A204.1 (cell line): ENCODE data around the gene ARHGAP15.

Experiments used
- FAIRE-seq: peaks from 2 replicates; lab custom pipeline; 2012; peaks lifted over from hg19 to GRCh38; lab: Jason Lieb, UNC

The ARHGAP15 gene

DNA sequence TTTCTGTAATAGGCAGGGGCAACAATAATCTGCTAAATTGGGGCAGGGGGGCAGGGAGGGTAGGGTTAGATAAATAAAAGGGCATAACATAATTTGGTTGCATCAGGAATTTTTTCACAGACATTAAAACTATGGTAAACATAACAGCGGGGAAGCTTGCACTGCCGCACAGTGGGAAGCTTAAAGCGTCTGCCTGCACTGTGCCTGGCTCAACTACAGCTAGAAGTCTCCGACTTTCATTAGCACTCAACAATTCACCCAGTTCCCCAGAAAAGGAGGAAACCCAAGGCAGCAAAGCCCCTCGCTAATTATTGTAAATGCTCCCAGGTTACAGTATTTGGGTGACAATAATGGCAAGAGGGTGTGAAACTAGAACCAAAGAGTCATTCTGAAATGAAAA, 562.9 kb downstream of the ARHGAP15 start:
- FAIRE-seq: no peak

DNA sequence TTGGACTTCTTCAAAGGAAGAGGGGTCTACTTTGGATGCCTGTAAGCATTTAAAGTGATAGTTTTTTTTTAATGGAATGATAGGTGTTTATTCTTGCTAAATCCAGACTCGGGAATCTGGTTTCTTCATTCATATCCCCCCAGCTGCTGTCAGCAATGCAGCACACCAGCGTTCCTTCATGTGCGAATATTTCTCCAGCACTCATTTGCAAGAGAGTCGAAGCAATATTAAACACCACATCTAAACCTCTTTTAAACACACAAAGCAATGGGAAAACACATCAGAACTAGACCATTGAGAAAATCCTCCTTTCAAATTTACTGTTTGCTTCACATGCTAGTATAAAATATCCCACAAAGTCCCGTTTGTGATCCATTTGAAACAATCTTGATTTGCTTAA, 563.7 kb downstream of the ARHGAP15 start:
- FAIRE-seq: no peak

DNA sequence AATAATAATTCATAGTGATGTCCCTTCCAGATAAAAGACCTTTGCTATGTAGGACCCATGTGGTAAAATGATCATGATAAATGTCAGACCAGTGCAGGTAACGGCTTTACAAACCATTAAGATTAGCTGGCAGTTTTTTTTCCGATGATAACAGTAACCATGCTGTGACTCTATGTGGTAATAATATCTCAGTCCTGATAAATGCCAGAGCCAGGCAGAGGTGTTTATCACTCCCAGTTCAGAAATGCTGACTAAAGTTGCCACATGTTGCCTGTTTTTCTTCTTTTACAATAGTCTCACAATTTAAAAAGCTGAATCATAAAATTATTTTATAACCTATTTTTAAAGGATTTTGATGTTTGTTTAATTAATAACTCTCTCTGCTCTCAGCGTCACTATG, 565.1 kb downstream of the ARHGAP15 start:
- no peak for FAIRE-seq

DNA sequence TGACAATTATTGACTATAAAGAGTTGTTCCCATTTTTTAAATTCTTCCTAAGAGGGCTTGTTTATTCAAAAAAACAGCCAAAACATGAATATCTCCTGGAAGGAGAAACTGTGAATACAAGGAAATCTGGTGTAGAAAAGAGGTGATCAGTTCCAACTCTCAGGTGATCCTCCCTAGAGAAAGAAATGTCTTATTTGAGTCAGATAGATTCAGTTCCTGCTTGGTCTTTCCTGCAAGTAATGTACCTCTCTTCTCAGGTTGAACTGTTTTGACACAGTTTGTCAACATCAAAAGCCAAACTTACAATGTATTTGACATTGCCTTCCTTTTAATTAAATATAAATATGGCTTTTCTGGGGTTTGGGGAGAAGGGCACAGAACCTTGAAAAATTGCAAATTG, 567.4 kb downstream of the ARHGAP15 start:
- no peak for FAIRE-seq

DNA sequence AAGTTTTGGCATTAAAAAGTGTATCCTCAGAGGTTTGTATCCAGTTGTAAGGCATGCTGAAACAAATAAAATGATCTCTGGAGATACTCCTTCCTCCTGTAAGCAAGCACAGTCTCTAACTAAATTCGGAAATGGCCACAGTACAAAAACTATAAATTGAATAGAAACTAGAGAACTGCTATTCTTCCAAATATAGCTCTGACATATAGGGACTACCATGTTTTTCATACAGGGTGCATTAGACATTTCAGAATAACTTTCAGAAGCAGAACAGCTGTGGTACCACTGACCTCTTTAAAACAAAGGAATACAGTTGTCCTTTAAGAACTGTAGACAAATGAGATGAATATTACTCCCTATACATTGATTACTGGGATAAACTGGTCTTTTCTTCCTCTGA, 568.5 kb downstream of the ARHGAP15 start:
- FAIRE-seq: no peak

DNA sequence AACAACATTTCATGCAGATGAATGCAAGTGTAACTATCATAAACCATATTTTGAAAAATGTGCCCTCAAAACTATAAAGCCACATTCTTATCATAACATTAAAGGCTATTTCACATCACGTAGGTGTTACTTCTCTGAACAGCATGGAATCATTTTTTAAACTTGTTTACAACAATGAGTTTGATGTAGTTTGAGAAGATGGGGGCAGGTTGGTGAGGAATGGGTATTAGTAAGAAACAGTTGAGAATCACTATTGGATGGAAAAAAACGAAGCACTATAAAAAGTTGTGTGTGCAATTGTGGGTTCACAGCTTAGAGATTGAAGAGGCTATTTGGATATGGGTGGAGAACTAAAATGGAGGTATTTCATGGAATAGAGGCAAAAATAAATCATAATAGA, 569.1 kb downstream of the ARHGAP15 start:
- FAIRE-seq: no peak

DNA sequence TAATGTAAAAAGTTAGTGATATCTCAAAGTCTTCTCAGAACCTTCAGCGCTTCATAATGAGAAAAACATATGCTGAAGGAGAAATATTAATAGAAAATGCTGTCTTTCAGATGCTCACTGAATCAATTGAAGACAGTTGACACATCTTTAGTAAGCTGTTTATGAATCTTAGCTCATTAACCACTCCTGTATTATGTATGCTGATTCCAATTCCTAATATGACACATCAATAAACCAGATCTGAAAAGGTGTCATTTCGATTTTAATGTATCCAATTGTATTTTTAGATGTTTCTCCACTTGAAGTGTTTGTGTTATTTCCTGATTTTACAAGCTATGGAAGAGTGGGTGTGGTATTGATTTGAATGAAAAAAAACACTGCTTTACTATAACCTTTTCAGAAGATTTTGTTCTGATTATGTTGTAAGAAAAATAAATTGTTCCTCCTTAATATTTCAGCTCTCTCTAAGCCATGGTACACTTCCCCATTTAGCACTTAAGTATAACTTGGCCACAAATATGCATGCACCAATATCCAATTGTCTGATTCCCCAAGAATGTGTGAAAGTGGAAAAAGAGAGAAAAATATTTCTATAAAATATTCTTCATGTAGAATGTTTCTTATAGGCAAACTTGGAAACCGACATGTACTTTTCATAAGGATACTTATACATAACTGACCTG, 569.8 kb downstream of the ARHGAP15 start:
- FAIRE-seq: no peak

DNA sequence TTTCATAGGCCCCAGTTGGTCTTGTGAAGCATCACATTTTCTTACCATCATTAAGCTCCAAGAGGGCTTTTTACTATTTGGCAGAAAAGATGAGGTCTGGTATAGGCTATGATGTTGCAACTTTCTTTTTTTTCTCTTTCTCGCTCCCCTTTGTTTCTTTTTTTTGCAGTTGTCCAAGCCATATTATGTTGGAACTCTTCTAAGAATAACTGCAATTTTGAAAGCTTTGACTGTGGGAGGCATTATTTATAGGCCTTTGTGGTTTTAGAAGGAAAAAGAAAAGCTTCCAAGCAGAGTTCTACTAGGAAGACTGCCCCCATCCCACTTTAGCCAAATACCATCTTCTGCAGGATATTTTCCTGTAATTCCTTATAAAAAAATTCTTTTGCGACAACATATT, 571.6 kb downstream of the ARHGAP15 start:
- FAIRE-seq: no peak

DNA sequence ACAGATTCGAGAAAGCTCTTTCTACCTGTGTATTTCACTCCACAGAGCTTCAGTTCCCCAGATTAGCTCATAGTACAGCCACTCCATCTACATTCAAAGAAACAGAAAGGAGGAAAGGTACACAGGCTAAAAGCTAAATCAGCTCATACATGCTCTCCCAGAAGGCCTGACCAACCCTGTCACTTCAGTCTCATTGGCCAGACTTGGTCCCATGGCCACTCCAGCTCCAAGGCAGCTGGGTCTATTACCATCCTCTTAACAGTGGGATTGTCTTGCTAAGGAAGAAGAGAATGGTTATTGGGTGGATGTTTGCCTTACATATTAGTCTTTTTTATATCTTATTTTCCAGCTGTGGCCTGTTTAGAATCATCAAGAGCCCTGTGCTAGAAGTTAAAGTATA, 572.6 kb downstream of the ARHGAP15 start:
- no peak for FAIRE-seq

DNA sequence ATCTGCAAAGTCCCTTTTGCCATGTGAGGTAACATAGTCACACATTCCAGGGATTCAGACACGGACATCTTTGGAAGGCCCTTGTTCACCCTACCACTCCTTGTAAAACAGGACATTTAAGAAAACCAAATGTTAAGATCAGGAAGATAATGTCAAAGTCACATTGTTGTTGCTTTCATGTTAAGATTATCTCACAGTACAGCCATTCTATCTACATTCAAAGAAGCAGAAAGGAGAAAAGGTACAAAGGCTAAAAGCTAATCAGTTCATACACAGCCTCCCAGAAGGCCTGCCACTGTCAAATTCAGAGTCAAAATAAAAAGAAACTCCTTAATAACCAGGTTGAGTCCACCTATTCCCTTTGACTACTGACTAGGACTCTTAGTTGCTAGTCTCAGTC, 573.7 kb downstream of the ARHGAP15 start:
- no peak for FAIRE-seq

DNA sequence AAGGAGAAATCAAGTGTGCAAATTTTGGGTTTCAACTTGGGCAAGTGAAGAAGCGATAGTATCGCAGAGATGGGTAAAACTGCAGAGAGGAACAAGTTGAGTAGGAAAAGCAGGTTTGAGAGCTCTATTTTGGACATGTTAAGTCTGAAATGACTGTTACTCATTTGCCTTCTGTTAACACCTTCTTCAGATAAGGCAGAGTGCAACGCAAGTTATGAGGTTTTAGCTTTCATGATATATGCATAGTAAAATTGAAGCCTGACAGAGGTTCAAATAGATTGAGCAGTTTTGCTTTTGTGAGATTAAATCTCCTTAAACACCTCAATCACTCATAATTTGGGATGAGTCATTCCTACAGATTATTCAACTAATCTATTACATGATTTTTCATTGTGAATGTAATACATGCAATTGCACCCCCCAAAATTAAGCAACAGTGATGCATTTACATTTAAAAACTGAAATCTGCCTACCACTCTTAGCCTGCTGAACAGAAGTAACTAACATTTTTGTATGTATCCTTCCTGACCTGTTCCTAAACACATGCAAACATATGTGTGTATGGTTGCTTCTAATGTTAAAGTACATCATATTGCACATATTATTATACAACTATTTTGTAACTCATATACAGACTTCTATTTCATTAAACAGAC, 575.4 kb downstream of the ARHGAP15 start:
- FAIRE-seq: no peak

DNA sequence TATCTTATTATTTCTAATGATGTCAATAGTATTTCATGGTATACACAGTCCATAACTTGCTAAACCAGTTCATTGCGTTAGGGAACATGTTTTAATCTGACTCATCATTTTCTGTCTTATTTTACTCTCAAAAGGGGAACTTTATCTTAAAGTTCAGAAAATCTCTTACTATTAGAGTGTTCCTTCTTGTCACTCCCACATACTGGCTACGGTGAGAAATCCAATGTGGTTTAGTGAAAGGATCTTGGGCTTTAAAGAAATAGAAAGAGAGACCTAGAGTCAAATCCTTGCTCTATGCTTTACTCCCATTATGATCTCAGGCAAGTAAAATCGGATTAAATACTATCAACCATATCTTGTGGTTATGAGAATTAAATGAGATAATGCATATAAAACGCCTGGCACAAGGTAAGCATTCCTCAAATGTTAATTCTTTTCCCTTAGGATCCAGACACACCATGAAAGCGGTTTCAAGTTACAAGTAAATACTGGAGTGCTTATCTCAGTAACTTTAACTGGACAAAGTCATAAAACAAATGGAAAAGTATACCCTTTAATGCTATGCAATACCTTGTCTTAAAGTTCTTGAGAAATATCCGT, 576.0 kb downstream of the ARHGAP15 start:
- FAIRE-seq: no peak

DNA sequence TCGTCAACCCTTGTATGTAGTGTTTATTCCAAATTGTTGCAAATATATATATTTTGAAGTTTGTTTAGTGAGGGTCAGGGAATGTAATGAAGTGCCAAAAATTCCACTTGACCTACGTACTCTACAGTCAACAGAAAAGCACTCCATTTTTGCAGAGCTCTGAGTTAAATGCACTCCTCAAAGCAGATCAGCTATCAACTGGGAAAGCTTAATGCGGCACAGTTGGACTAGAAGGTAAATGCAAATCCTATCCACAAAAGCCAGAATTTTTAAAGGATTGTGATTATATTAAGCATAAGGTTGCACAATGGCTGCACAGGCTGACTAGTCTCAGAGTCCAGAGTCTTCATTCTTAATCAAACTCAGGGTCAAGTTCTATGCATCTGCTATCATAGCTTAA, 577.1 kb downstream of the ARHGAP15 start:
- FAIRE-seq: no peak

DNA sequence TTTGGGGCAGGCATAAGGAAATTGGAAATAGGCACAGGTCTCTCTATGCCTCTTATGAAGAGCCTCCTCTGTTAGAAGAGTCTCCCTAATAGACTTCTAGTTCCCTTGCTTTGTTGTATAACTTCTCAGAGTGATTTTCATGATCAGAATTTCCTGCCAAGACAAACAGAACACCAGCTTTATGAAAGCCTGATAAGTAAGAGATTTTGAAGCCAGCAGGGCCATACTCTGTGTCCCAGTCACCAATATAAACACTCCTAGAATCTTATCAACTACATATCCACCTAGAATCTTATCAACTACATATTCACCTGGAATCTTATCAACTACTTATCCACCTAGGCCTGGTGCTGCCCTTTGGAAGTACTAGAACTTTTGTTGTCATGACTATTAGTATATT, 579.5 kb downstream of the ARHGAP15 start:
- no peak for FAIRE-seq

DNA sequence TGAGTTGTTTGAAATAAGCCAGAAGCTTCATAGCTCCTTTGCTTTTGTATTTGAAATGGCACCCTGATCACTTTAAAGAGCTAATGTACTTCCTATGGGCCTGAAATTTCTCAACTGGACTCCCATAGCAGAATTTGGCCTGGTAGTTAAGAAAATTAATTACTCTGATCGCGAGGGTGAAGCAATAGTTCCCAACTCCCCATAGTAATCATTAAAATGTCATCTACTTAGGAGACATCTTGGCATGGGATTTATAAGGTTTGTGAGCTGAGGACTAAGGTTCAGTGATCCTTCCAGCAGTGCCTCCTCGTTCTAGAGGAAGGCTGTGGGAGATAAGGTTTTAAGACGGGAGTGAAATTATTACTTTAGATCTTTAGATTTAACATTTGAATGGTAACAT, 581.0 kb downstream of the ARHGAP15 start:
- no peak for FAIRE-seq

DNA sequence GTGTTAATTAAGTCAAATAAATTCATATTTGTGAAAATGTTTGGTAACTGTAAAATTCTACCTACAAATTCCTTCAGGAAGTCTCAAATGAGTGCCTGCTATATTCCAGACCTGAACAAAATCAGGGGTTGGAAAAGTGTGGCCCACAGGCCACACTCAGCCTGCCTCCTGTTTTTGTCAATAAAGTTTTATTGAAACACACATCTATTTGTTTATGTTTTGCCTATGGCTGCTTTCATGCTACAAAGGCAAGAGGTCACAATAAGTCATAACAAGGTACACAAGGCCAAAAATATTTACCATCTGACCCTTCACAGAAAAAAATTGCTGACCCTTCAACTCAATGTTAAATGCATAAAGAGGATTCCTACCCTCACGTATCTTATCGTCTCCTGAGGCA, 581.7 kb downstream of the ARHGAP15 start:
- FAIRE-seq: no peak

DNA sequence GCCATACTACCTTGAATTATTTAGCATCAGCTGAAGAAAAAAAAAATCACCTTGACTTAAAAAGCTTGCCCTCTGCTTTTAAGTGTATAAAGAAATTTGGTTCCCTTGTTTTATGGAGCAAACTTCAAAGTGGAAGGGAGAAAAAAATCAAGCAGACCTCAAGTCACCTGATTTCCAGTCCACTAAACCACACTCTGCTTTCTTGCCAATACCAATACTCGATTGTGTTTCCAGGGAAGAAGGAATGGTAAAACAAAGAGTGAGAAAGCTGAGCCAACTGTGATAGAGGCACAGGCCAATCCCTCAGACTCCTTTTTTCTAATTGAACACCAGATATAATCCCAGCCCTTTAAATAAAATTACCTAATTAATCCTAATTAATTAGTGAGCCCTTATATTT, 587.3 kb downstream of the ARHGAP15 start:
- no peak for FAIRE-seq

DNA sequence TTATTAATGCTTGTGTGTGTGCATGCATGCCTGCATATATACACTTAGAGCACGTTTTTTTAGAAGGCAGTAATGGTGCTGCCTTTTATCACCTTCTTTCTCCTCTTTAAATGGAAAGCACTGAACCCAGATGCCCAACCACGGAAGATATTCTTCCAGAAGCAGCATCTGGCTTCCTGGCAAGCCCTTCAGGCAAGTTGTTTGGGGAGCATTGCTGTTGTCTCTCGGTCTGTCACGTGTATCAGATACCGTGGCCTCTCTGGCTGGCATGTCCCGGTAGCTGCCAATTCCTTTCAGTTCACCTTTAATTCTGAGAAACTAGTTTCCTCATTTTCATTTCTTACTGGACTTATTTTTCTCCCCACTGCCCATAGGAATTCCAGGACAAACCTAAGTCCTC, 587.8 kb downstream of the ARHGAP15 start:
- no peak for FAIRE-seq

DNA sequence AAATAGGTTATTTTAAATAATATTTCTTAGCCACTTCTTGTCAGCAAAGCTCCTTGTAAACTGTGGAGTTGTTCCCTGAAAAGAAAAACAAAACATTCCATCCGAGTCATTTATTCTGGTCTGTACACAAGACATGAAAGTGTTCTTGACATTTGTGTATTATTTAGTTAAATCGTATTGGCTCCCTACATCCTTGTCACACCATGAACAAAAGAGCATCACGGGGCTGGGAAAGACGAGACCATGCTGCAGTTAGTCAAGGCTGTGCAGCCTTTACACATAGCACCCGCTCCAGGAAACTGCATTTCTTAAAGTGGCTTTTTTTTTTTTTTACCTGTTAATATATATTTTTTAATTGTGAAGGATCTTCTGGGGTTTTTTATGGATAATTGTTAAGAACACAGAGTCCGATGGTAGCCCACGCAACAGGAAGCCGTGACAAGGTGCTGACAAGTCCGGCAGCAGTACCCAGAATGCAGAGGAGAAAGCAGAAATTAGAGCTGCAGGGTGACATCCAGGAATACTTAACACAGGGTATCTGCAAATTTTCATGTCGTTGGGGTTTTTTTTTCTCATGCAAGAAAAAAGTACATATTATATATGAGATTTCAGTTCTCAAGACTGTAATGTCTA, 588.4 kb downstream of the ARHGAP15 start:
- no peak for FAIRE-seq

DNA sequence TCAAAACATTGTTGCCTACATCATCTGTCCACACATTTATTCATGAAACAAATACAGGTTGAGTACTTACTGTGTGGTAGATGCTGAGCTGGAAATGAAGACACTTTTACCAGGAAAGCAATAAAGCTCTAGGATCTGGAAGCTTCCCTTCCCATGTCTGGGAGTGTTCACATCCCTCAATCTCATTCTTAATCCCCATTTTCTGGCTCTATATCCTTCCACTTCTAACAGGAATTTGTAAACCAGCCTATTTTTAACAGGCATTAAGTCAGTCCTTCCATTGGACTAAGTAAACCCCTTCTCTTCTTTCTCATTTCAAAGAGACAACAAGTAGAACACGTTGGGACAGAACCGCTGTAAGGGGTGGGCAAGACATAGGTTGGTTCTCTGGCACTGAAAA, 589.5 kb downstream of the ARHGAP15 start:
- FAIRE-seq: no peak

DNA sequence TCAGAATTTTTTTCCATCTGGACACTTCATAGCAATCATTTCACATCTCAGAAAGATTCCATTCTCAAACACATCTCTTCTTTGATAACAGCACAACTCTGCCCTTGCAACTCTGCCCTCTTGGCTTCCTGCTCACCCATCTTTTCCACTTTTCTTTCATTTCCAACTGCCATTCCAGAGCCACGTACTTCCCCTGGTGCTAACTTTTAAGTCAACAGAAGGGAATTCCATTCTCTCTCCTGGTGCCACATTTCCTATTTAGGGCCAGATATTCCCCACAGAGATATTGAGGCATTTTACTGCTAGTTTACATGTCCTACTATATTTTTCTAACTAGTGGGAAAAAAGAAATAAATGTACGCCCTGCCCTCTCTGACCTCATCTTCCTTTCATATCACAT, 590.2 kb downstream of the ARHGAP15 start:
- no peak for FAIRE-seq

DNA sequence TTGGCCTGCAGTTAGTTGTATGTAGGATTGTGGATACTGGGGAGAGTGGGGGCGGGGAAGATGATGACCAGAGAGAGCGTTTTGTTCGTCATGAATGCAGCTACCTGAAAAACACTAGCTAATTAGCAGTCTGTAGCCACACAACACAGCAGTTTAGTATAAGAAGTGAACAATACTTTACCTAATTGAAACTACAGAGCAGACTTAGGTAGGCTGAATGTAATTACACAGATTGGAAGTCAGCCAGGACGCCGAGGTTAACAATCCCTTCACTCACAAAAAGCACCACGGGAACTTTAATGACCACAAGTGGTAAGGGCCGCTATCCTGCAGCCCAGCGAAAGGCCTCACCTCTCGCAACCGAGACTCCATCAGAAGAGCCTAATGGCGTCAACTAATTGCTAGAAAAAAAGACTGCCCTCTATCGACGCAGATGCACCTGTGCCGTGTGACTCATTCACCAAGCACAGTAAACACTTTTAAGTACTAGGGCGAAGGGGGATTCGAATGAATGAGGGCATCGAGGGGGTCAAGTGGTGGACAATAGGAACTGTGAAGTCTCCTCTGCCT, 591.0 kb downstream of the ARHGAP15 start:
- no peak for FAIRE-seq

DNA sequence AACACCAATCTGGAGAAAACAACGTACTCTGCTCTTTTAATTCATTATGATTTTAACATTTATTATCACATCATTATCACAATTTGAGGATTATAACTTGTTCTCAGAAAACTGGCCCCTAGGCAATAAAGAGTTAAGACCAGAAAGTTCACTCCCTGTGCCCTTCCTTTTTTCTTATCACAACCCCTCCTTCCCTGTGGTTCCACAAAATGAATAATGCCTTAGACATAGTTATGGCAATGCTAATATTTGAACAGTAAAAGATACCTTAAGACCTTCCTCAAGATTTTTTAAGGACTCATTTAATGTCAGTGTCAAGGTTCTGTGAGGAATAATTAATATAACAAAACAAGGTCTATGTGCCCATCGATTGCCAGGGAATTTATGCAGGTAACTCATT, 596.2 kb downstream of the ARHGAP15 start:
- FAIRE-seq: no peak
